ENCODE measurements around the gene NCOA1. TPM values are rescaled to one million over a fixed set of nuclear protein-coding genes. Genes with fewer than 3 reads are reported as not detected.

The NCOA1 gene
- total and polyA plus RNA-seq, 10 of the 15 experiments (the other 5 are each of a cell fraction or from before 2014, with no cell fraction given): 1.8 to 35.6 (median 6.1) TPM

DNA sequence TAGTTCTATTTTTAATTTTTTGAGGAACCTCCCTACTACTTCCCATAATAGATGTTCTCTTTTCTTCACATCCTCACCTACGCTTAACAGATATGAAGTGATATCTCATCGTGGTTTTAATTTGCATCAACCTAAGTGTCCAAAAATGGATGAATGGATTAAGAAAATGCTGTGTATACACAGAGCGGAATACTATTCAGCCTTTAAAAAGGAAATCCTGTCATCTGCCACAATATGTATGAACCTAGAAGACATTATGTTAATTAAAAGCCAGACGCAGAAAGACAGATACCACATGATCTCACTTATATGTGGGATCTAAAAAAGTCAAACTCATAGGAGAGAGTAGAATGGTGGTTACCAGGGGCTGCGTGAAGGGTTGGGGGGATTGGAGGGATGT is 189.1 kb downstream of the NCOA1 start:
- H3K27ac ChIP-seq (ENCODE audit: control insufficient read depth, insufficient read depth): no peak overlapping the region
- no peaks in the 10 kb centered on the region for H3K79me2 ChIP-seq (ENCODE audit: control insufficient read depth, insufficient read depth, low read length)
- no peaks in the 10 kb centered on the region for H4K20me1 ChIP-seq (ENCODE audit: control insufficient read depth, insufficient read depth)
- H3K4me3 ChIP-seq: no peak overlapping the region
- ATAC-seq (no peak), DNase-seq (ENCODE audit: low read depth, low spot score) (no peak), FAIRE-seq (no peak)
- ChIA-PET SMC1A (ENCODE audit: uncharacterized antibody, unreplicated experiment) (interaction anchor here (1.4 to 1.6 kb wide), 2 partner anchors 15 to 269 kb away, joined by 4 to 5 read pairs; no protein-coding TSS in a partner anchor), CTCF (no interaction called here), POLR2A (no interaction called here), RAD21 (ENCODE audit: unreplicated experiment) (no interaction called here)
- intact Hi-C loops (cut with micrococcal nuclease; ENCODE audit: unreplicated experiment) (no loop called here), in situ Hi-C loops (cut with MboI) (no loop called here)
- H3K4me1 ChIP-seq (ENCODE audit: control insufficient read depth, insufficient read depth, low read length): no peaks in the 10 kb centered on the region
- no peaks in the 10 kb centered on the region for H3K9me3 ChIP-seq (replicated peaks; ENCODE audit: control insufficient read depth, insufficient read depth, low read length)
- no peak for TF ChIP-seq MTA3 (IDR thresholded peaks at IDR 0.05; ENCODE audit: borderline replicate concordance, low read length)
- TF ChIP-seq HDGF (IDR thresholded peaks at IDR 0.05): no peak
- no peak for TF ChIP-seq RUNX3 (IDR thresholded peaks at IDR 0.05; ENCODE audit: low read length)
- TF ChIP-seq GABPA (IDR thresholded peaks at IDR 0.05; ENCODE audit: low read depth): no peak
- no peak for TF ChIP-seq SPI1 (IDR thresholded peaks at IDR 0.05; ENCODE audit: borderline replicate concordance, insufficient read depth, low read depth, low read length)
- TF ChIP-seq, protein P1, sequence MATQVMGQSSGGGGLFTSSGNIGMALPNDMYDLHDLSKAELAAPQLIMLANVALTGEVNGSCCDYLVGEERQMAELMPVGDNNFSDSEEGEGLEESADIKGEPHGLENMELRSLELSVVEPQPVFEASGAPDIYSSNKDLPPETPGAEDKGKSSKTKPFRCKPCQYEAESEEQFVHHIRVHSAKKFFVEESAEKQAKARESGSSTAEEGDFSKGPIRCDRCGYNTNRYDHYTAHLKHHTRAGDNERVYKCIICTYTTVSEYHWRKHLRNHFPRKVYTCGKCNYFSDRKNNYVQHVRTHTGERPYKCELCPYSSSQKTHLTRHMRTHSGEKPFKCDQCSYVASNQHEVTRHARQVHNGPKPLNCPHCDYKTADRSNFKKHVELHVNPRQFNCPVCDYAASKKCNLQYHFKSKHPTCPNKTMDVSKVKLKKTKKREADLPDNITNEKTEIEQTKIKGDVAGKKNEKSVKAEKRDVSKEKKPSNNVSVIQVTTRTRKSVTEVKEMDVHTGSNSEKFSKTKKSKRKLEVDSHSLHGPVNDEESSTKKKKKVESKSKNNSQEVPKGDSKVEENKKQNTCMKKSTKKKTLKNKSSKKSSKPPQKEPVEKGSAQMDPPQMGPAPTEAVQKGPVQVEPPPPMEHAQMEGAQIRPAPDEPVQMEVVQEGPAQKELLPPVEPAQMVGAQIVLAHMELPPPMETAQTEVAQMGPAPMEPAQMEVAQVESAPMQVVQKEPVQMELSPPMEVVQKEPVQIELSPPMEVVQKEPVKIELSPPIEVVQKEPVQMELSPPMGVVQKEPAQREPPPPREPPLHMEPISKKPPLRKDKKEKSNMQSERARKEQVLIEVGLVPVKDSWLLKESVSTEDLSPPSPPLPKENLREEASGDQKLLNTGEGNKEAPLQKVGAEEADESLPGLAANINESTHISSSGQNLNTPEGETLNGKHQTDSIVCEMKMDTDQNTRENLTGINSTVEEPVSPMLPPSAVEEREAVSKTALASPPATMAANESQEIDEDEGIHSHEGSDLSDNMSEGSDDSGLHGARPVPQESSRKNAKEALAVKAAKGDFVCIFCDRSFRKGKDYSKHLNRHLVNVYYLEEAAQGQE (IDR thresholded peaks at IDR 0.05; ENCODE audit: low read depth, low read length): no peak
- TF ChIP-seq, protein P2, sequence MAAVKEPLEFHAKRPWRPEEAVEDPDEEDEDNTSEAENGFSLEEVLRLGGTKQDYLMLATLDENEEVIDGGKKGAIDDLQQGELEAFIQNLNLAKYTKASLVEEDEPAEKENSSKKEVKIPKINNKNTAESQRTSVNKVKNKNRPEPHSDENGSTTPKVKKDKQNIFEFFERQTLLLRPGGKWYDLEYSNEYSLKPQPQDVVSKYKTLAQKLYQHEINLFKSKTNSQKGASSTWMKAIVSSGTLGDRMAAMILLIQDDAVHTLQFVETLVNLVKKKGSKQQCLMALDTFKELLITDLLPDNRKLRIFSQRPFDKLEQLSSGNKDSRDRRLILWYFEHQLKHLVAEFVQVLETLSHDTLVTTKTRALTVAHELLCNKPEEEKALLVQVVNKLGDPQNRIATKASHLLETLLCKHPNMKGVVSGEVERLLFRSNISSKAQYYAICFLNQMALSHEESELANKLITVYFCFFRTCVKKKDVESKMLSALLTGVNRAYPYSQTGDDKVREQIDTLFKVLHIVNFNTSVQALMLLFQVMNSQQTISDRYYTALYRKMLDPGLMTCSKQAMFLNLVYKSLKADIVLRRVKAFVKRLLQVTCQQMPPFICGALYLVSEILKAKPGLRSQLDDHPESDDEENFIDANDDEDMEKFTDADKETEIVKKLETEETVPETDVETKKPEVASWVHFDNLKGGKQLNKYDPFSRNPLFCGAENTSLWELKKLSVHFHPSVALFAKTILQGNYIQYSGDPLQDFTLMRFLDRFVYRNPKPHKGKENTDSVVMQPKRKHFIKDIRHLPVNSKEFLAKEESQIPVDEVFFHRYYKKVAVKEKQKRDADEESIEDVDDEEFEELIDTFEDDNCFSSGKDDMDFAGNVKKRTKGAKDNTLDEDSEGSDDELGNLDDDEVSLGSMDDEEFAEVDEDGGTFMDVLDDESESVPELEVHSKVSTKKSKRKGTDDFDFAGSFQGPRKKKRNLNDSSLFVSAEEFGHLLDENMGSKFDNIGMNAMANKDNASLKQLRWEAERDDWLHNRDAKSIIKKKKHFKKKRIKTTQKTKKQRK (IDR thresholded peaks at IDR 0.05; ENCODE audit: low read depth, low read length): no peak
- TF ChIP-seq RCOR1 (conservative IDR thresholded peaks at IDR 0.05; ENCODE audit: low read depth, low read length): no peak
- no peak for TF ChIP-seq RBBP5 (conservative IDR thresholded peaks at IDR 0.05)
- TF ChIP-seq, protein P3, sequence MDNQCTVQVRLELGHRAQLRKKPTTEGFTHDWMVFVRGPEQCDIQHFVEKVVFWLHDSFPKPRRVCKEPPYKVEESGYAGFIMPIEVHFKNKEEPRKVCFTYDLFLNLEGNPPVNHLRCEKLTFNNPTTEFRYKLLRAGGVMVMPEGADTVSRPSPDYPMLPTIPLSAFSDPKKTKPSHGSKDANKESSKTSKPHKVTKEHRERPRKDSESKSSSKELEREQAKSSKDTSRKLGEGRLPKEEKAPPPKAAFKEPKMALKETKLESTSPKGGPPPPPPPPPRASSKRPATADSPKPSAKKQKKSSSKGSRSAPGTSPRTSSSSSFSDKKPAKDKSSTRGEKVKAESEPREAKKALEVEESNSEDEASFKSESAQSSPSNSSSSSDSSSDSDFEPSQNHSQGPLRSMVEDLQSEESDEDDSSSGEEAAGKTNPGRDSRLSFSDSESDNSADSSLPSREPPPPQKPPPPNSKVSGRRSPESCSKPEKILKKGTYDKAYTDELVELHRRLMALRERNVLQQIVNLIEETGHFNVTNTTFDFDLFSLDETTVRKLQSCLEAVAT (IDR thresholded peaks at IDR 0.05): no peak
- TF ChIP-seq NFYA (IDR thresholded peaks at IDR 0.05; ENCODE audit: borderline replicate concordance, low read depth, low read length): no peak
- TF ChIP-seq, protein P4, sequence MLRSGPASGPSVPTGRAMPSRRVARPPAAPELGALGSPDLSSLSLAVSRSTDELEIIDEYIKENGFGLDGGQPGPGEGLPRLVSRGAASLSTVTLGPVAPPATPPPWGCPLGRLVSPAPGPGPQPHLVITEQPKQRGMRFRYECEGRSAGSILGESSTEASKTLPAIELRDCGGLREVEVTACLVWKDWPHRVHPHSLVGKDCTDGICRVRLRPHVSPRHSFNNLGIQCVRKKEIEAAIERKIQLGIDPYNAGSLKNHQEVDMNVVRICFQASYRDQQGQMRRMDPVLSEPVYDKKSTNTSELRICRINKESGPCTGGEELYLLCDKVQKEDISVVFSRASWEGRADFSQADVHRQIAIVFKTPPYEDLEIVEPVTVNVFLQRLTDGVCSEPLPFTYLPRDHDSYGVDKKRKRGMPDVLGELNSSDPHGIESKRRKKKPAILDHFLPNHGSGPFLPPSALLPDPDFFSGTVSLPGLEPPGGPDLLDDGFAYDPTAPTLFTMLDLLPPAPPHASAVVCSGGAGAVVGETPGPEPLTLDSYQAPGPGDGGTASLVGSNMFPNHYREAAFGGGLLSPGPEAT (IDR thresholded peaks at IDR 0.05; ENCODE audit: low read depth): no peak
- no peak for TF ChIP-seq ATF7 (IDR thresholded peaks at IDR 0.05; ENCODE audit: low read depth)
- no peak for TF ChIP-seq NFIC (IDR thresholded peaks at IDR 0.05; ENCODE audit: low read depth, low read length)
- no peak for TF ChIP-seq POLR2A (IDR thresholded peaks at IDR 0.05; ENCODE audit: low read depth, low read length)
- no peak for TF ChIP-seq ZNF207 (IDR thresholded peaks at IDR 0.05; ENCODE audit: borderline replicate concordance)
- no peak for TF ChIP-seq NR2C1 (IDR thresholded peaks at IDR 0.05)
- BruUV-seq (replicated peaks): no TSS peak
- no peak overlapping the region for H3K4me2 ChIP-seq (ENCODE audit: control insufficient read depth, insufficient read depth)
- H3K27me3 ChIP-seq (replicated peaks in 1 of 2; ENCODE audit: control insufficient read depth in 2 of 2, insufficient read depth in 2 of 2, low read length in 1 of 2): no peaks in the 10 kb centered on the region
- H2AFZ ChIP-seq (ENCODE audit: control insufficient read depth, low read depth, low read length): no peak overlapping the region
- 98% methylated on average over 5 of the region's 5 CpGs for WGBS (ENCODE audit: insufficient coverage, insufficient replicate concordance, low lambda C conversion rate, missing lambda C conversion rate)
- peaks cover 0 to 1% of the 10 kb centered on the region in 2 experiments; a peak in 1 of 4 replicates for H3K36me3 ChIP-seq (ENCODE audit: control insufficient read depth in 2 of 2, insufficient read depth in 2 of 2, low read length in 1 of 2)
- H3K9ac ChIP-seq (ENCODE audit: control insufficient read depth, insufficient read depth, low read length): no peak overlapping the region

Measured in GM12878 (cell line).